H54 (cell line): ENCODE results near the gene TSG101.

Experiments used
- DNase-seq: peaks from one replicate; pipeline ENCODE4 v3.0.0; 2011; ENCODE audit warnings: low spot score, mixed read lengths; ENCODE audit not compliant: insufficient read length
- FAIRE-seq: peaks from 3 replicates; lab custom pipeline; 2011; peaks lifted over from hg19 to GRCh38; lab: Jason Lieb, UNC
- POLR2A ChIP-seq: IDR thresholded peaks from 2 replicates; pipeline ENCODE4 v1.6.1; 2011; ENCODE audit warnings: low read depth, mild to moderate bottlenecking, low read length

The TSG101 gene

DNA sequence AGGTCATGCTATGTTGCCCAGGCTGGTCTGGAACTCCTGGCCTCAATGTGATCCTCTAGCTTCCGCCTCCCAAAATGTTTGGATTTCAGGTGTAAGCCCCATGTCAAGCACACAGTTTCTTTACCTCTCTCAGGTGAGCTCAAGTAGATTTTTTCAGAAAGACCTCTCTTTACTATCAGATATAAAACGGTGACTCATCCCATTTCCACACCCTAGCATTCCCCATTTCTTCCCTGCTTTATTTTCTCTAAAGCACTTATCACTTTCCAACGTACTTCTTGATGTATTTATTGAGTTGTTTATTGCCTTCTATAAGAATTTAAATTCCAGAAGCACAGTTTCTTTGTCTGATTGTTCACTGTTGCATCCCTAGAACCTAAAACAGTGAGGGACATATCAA, 3.7 kb downstream of the TSG101 start:
- TF ChIP-seq POLR2A = no peak
- DNase-seq (no peak), FAIRE-seq (no peak)

DNA sequence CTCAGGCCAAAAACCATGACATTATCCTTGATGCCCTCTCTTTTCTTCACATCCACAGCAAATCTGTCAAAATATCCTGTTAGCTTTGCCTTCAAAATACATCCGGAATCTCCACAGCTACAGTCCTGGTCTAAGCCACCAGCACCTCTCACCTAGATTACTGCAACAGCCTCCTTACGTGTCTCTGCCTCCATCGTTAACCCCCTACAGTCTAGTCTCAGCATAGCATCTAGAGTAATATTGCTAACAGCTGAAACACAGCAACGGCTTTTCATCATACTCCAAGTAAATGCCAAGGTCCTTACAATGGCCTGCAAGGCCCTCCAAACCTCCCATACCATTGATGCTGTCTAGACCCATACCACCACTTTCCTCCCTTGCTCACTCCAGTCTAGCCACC, 4.4 kb downstream of the TSG101 start:
- DNase-seq = no peak
- FAIRE-seq = no peak
- no peak for TF ChIP-seq POLR2A

DNA sequence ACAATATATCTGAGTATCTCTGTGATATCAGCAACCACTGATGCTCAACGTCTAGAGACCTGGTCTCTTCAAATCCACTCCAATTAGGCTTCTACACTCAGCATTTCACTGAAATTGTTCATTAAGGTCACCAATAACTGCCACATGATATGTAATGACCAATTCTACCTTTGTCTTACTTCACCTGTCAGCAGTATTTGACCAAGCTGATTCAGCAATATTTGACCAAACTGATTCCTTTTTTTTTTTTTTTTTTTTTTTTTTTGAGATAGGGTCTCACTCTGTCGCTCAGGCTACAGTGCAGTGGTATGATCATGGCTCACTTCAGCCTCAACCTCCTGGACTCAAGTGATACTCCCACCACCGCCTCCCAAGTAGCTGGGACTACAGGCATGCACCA, 5.6 kb downstream of the TSG101 start:
- TF ChIP-seq POLR2A = no peak
- DNase-seq = no peak
- no peak for FAIRE-seq

DNA sequence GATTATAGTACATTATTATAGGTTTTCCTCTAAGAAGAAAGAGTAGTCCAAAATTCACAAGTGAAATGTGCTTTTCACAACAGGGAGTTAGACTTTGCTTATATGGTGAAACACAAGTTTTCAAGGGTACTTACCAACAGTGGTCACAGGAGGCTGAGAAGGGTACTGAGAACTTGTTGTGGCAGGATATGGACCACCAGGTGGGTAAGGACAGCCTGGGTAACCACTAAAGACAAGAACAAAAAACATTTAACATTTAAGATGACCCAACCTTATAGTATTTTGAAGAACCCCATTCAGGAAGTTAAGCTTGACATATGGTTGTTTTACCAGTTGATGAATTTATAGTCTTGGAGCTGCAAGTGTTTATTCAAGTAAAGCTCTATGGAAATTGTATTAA, 24.4 kb downstream of the TSG101 start:
- no peak for TF ChIP-seq POLR2A

DNA sequence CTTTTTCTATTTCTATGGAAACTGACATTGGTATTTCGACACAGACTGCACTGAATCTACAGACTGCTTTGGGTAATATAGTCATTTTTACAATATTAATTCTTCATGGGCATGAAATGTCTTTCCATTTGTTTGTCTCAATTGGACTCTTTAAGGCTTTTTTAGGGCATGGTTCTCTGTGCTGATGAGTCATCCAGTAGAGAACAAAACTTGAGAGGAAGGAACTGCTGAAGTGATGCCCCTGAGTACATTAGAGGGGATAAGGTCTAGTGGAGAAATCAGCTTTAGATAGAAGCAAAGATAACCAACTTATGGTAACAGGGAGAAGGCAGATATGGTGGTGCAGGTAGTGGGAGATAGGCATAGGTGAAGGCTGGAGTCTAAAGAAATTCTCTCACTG, 25.1 kb downstream of the TSG101 start:
- DNase-seq (no peak), FAIRE-seq (no peak)
- TF ChIP-seq POLR2A = no peak

More for the DNA sequence above, 24.4 kb downstream of the TSG101 start:
- DNase-seq = no peak
- no peak for FAIRE-seq

DNA sequence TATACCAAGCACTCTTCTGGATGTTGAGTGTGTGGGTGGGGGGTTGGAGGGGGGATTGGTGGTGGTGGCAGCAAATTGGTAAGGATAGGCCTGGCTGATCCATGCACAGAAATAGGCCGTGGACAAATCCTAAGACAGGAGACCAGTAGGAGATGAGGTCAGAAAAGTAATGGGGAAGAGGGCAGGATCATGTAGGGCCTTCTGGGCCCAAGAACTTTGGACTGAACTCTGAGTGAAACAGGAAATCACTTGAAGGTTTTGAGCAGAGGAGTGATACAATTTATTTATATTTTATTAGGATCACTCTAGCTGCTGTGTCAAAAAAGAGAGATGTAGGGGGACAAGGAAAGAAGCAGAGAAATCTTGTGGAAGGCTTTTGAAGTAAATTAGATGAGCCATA, 28.7 kb downstream of the TSG101 start:
- TF ChIP-seq POLR2A = no peak
- FAIRE-seq (no peak), DNase-seq (no peak)

DNA sequence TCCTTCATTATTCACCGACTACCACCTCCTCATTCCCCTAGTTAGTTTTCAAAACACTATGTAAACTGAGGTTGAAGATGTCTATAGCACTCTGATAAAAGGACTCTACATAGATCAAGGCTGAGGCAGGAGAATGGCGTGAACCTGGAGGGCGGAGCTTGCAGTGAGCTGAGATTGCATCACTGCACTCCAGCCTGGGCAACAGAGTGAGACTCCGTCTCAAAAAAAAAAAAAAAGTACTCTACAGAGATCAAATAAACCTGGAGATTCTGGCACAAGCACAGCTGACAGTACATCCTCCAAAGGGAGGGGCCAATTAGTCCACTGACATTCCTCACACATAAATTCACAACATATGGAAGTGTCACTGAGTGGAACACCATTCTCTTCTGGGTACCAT, 31.0 kb downstream of the TSG101 start:
- TF ChIP-seq POLR2A = no peak
- FAIRE-seq (no peak), DNase-seq (no peak)

DNA sequence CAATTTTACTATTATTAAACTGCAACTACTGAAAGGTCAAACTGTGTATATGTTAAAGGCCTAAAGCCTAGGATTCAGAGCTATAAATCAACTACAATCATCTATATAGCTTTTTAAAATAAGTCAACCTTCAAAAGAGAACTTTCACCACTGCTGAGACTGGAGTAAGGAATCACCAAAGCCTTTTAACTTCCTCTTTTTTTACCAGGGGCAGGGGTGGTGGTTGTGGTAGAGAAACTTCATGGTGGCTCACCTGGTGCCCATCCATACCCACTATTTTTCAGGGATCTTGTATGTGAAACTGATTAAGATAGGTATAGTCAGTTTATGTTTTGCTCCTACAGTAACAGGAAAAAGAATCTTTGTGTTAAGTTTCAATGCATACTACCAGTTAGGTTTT, 31.5 kb downstream of the TSG101 start:
- no peak for TF ChIP-seq POLR2A
- DNase-seq (no peak), FAIRE-seq (no peak)

DNA sequence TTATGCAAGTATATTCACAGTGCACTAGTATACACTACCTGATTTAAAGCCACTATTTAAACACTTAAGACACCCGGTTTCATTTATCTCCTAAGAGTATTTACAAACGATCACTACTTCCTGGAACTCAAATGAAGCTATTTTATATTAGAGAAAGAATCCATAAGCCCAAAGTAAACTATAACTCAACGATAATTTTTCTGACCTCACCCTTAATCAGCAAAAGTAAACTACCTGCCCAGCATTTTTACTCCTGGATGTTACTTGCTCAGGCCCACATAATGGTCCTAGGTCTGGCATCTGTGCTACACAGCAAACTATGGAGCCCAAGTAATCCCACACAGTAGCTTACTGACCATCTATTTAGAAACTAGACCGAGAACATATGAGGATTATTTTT, 33.4 kb downstream of the TSG101 start:
- no peak for TF ChIP-seq POLR2A
- DNase-seq (no peak), FAIRE-seq (no peak)

DNA sequence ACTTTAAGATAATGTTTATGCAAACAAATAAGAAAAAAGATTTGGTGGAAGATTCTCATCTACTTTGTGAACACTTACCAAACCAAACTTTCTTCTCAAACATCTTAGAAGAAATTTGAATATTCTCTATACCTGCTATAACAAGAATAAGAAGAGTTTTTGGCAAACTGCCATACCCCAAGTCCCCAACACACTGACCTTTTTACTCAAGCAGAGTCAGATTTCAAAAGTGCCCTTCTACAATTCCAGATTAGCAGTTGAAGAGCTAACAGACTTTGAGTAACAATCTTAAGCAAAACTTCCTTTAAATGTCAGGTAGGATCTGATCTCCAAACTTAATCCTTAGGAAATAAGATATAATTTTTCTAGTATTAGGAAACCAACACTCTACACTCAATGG, 33.9 kb downstream of the TSG101 start:
- no peak for TF ChIP-seq POLR2A
- no peak for DNase-seq
- no peak for FAIRE-seq

DNA sequence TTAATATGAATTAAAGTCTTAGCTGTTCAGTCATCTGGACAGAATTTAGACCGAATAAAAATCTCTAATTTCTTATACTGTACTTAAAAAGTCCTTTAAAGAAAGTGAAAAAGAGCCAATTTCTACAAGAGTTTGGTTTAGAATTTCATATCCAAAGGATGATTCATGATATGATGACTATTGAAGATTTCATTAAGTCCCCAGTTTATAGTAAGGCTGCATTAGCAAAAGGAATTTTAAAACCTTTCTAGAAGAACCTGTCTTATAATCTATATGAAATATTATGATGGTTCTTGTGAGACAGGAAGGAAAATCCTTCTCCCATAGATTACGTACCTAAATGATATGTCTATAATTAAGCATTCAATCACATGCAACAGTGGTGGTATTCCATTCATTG, 34.8 kb downstream of the TSG101 start:
- DNase-seq (no peak), FAIRE-seq (no peak)
- TF ChIP-seq POLR2A = no peak

DNA sequence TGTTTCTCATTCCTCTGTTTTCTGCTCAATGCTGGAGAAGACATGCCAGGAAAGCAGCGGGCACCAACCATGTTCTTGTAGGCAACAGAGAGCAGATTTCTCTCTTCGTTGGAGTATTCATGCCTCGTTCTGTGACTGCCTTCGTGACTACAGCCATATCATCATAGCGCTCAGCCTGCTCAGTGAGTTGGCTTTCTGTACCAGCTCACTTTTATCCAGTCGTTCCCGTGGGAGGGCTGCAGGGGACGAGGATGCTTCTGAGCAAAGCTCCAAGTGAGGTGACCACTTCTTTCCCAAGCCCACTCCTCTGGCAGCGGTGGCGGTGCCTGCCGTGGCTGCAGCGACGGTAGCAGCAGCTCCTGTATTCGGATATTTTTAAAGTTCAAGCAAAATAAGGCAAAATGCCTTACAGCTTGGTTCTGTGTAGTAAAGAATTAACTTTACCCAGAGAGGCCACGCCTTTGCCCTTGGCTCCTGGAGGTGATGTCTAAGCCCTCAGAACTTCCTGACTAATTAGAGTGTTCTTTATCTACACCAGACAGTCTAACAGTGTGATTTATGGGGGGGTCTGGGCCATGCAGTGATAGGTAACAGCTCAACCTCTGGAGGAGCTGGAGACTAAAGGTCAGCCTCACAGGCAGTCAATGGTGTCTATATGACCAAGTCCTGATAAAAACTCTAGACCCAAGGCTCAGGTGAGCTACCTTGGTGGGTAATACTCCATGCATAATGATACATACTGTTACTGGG, 35.8 kb downstream of the TSG101 start:
- FAIRE-seq (no peak), DNase-seq (no peak)
- TF ChIP-seq POLR2A = no peak

DNA sequence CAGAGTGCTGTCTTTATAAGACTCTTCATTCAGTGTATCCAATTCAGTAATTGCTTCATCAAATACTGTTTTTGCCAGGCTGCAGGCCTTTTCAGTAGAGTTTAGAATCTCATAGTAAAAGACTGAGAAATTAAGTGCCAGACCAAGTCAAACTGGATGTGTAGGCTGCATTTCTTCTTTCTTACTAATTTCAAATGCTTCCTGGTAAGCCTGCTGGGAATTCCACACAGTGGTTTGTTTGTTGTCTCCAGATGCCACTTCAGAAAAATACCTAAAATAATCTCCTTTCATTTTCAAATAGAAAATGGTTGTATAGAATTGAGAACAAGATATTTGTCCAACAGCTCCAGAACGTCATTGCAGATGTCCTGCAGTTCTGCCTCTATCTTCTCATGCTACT, 36.4 kb downstream of the TSG101 start:
- no peak for TF ChIP-seq POLR2A
- no peak for FAIRE-seq
- no peak for DNase-seq

DNA sequence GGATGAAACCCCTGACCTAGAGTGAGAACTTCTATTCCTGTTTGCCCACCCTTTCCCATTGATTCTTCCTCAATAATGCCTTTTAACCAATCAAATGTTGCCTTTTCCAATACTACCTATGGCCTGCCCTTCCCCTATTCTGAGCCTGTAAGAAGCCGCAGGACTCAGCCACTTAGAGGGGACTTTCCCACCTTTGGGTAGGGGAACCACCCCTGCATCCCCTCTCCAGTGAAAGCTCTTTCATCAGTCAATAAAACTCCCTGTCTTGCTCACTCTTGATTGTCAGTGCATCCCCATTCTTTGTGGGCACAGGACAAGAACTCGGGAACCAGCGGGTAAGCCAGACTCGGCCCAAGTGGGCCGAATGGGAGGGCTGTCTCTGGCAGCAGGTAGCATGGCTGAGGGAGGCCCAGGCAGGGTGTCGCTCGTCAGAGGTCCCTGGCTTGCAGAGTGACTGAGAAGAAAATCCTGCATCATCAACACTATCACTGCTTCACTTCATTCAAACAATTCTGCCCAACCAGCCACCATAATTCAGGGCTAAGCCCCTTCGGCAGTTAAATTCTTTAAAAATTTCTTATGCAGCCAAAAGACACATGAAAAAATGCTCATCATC, 40.7 kb downstream of the TSG101 start:
- no peak for TF ChIP-seq POLR2A
- no peak for FAIRE-seq
- DNase-seq = no peak

DNA sequence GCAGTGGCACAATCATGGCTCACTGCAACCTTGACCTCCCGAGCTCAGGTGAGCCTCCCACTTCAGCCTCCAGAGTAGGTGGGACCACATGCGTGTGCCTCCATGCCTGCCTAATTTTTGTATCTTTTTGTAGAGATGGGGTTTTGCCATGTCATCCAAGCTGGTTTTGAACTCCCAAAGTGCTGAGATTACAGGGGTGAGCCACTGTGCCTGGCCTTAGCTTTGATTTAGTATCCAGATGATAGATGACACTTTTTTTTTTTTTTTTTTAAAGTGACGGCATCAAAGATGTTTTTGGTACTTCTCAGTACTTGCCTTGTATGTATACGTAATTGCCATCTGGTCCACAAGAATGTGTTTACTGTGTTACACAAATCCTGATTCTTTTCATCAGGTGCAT, 47.7 kb downstream of the TSG101 start:
- no peak for FAIRE-seq
- DNase-seq = no peak
- no peak for TF ChIP-seq POLR2A

DNA sequence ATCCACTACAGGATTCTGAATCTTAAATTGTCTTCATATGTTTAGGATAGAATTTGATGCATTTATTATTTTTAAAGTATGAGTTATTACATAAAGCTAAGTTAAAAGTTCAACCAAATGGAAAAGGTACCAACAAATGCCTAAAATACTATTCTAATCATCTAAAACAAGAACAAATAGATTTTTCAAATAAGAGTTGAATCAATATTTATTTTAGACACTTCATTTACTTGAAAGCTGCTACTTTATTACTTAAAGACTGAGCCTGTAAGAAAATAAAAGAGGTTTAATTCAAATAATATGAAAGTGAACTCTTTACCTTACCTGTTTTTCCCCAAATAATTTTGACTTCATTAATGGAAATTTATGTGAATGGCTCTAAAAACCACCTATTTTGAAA, 54.2 kb downstream of the TSG101 start:
- no peak for FAIRE-seq
- DNase-seq = no peak
- TF ChIP-seq POLR2A = no peak
